Testis (tissue), 3 donors: ENCODE results near the gene FIGNL2. TPM values are rescaled to one million over a fixed set of nuclear protein-coding genes. Genes with fewer than 3 reads are reported as not detected.

Experiments
- DNase-seq: peaks from one replicate; pipeline ENCODE4 v3.0.0-alpha.2; 2019
- H3K27ac ChIP-seq, 2 donors: fragments of 200-600 bp; sonication (generic); one replicate each; pipeline ENCODE4 v1.5.1; 2019
- H3K27me3 ChIP-seq: fragments of 200-600 bp; sonication (generic); one replicate; pipeline ENCODE4 v1.5.1; 2019
- H3K36me3 ChIP-seq: fragments of 200-600 bp; sonication (generic); one replicate; pipeline ENCODE4 v1.5.1; 2017; ENCODE audit warnings: low read depth; ENCODE audit errors: missing control alignments
- H3K4me1 ChIP-seq: fragments of 200-600 bp; sonication (generic); one replicate; pipeline ENCODE4 v1.5.1; 2019
- H3K4me3 ChIP-seq, 2 donors: fragments of 200-600 bp; sonication (generic); one replicate each; pipeline ENCODE4 v1.5.1; 2017 to 2019
- H3K9me3 ChIP-seq: fragments of 200-600 bp; sonication (generic); one replicate; pipeline ENCODE4 v1.5.1; 2017
- CTCF ChIP-seq, 3 experiments: fragments of 450-650 bp in 2 of 3; fragments of 200-600 bp in 1 of 3; sonication (generic) in 1 of 3; IDR thresholded peaks; one replicate each; pipeline ENCODE4 v1.5.1; 2016 to 2019; ENCODE audit warnings: antibody characterized with exemption in 3 of 3, mild to moderate bottlenecking in 2 of 3, moderate library complexity in 1 of 3
- POLR2A ChIP-seq: fragments of 450-650 bp; IDR thresholded peaks from one replicate; pipeline ENCODE4 v1.6.1; 2017; ENCODE audit warnings: antibody characterized with exemption, mild to moderate bottlenecking, moderate library complexity
- WGBS, 2 donors: methylation state at CpG; one replicate each; pipeline ENCODE4 v1.1.5; 2018; 5-methylcytosine and 5-hydroxymethylcytosine counted together
- intact Hi-C: fragments of 100-400 bp; cut with DNase I; formaldehyde crosslinking; loops from one replicate; pipeline ENCODE4 v1.15.1; 2023; ENCODE audit warnings: low total_unique reads
- polyA plus RNA-seq: library from polyadenylated mRNA; stranded (reverse); fragments of 350-450 nt; fragmentation: Illumina TruSeq; extraction: RNeasy Lipid Tissue Mini Kit (QIAGEN cat#74804); gene quantifications from one replicate; pipeline ENCODE4 v1.2.3, GENCODE V29; 2014; ENCODE audit warnings: low read depth, low replicate concordance; ENCODE audit not compliant: insufficient read depth
- total RNA-seq, 2 donors: library from RNA; depleted of rRNA; stranded (reverse); fragments of >200 nt; gene quantifications; one replicate each; pipeline ENCODE4 v1.2.3, GENCODE V29; 2016

The FIGNL2 gene
- total and polyA plus RNA-seq, 3 donors from 2014 or later = 1.1 to 2.1 (median 1.7) TPM

- no peak for DNase-seq
- TF ChIP-seq POLR2A = no peak
- TF ChIP-seq CTCF (IDR thresholded peaks at IDR 0.05) = no peak
- Histone ChIP-seq H3K27me3 (no peaks in the 10 kb centered on the region), H3K4me1 (peaks cover 18% of the 10 kb centered on the region), H3K4me3 (peak overlapping the region; percentile 64 to 85), H3K27ac (peak overlapping the region; percentile 86 to 93), H3K9me3 (no peaks in the 10 kb centered on the region), H3K36me3 (no peaks in the 10 kb centered on the region)
- intact Hi-C loops = no loop called here
- WGBS, 2 donors = 14 to 26% methylated on average over 12 to 80 of the region's 101 CpGs
Measured at GRCh38 chr12:51821440-51822260, 26.9 kb downstream of the FIGNL2 start.

DNA sequence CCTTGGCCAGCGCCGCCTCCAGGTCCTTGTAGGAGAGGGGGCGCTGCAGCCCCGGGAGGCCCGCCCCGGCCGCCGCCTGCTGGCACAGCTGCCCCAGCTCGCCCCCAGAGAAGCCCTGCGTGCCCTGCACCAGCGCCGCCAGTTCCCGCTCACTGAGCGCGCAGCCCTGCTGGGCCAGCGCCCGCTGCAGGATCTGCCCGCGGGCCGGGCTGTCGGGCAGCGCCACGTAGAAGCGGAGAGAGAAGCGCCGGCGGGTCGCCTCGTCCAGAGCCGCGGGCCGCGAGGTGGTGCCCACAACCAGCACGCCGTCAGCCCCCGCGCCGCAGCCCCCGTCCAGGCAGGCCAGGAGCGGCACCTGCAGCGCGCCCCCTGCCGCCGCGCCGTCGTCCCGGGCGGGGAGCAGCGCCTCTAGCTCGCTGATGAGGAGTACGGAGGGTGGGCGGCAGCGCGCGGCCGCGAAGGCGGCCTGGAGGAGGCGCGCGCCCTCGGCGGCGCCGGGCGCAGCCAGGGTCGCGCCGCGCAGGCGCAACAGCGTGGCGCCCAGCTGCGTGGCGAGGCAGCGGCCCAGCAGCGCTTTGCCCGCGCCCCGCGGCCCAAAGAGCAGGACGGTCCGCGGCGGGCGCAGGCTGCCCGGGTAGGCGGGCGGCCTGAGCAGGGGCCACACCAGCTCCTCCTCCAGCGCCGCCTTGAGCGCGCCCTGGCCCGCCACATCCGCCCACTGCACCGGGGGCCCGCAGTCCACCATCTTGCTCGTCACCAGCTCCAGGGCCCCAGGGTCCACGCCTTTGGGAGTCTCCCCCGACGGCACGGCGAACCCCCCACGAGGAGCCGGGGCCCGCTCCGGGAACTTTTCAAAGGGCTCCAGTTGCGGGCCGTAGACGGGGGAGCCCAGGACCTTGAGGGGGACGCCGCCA, 27.7 kb downstream of the FIGNL2 start:
- H3K9me3 ChIP-seq = no peaks in the 10 kb centered on the region
- peak; percentile 82 for DNase-seq
- no peaks in the 10 kb centered on the region for H3K36me3 ChIP-seq
- intact Hi-C loops = no loop called here
- 1% methylated on average over 91 of the region's 113 CpGs; no CpG with 5 or more reads in 1 of the 2 donors for WGBS, 2 donors
- peak overlapping the region; percentile 64 to 85 for H3K4me3 ChIP-seq
- no peaks in the 10 kb centered on the region for H3K27me3 ChIP-seq
- peak overlapping the region; percentile 86 to 93 for H3K27ac ChIP-seq
- H3K4me1 ChIP-seq = peaks cover 18% of the 10 kb centered on the region
- TF ChIP-seq CTCF (IDR thresholded peaks at IDR 0.05) (peak; percentile 1 to 30 (median 28)), POLR2A (no peak)

DNA sequence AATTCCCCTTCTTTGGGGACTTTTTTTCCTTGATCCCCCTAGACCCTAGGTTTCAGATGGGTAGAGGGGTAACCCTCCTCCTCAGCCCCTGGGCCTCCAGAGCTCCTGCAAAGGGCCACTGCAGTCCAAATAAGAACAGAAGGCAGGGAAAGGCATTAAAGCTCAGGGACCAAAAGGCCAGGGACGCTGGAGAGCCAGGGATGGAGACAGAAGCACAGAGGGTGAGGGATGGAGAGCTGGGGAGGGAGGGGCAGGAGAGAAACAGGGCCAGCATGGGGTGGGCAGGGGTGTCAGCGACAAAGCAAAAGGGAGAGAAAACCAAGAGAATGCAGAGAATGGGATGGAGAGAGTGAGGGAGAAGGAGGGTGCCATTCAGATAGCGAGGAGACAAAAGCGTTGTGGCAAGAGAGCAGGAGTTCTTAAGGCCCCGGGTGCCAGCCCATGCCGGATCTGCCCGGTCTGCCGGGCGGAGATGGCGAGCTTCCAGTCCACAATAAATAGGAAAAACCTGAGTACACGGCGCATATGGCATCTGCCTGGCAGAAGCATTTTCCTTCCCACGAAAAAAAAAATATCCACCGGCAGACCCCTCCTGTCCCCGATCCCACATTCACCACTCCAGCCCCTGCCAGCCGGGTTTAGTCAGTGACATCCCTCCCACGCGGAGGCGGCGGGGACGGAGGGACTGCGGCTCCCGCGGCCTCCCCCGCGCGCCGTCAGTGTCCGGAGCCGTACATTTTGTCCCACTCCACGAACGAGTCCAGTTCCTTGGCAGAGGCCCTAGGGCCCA, 28.6 kb downstream of the FIGNL2 start:
- no peaks in the 10 kb centered on the region for H3K9me3 ChIP-seq
- peaks cover 18% of the 10 kb centered on the region for H3K4me1 ChIP-seq
- H3K27ac ChIP-seq = peak overlapping the region; percentile 46 to 86
- H3K4me3 ChIP-seq = peak overlapping the region; percentile 64 to 85
- H3K36me3 ChIP-seq = no peaks in the 10 kb centered on the region
- no peaks in the 10 kb centered on the region for H3K27me3 ChIP-seq
- intact Hi-C loops = no loop called here
- DNase-seq = peak; percentile 72
- WGBS, 2 donors = 10 to 11% methylated on average over 19 to 32 of the region's 32 CpGs
- TF ChIP-seq CTCF (IDR thresholded peaks at IDR 0.05) = no peak
- no peak for TF ChIP-seq POLR2A

DNA sequence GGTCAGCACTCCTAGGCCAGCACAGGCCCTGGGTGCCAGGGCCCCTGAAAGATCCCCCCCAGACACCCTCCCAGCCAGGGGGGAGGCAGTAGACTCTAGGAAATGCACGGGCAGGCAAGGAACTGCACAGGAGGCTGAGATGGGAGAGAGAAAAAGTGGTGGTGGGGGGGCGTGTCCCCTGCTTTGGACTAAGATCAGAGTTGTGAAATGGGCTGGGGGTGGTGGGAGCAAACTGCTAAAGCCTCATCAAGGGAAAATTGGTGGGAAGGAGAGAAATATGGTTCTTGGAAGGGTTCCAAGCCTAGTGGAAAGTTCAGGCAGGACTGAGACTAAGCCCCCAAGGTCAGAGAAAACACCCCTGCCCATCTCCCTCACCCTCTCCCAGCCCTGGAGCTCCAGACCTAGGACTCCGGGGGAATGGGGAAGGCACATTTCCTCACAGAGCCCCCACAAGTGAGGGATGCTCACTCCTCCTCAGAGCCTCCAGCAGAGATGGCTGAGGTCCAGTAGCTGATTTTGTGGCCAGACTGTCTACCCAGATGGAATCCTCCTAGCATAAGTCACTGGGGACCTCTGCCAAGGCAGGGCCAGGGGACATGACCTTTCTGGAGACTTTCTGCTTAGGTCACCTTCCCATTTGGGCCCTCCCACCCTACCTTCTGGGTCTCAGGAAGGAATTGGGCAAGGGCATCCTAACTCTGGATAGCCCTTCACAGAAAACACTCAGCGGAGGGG, 29.8 kb downstream of the FIGNL2 start:
- H3K27me3 ChIP-seq = no peaks in the 10 kb centered on the region
- intact Hi-C loops = no loop called here
- no peak for TF ChIP-seq CTCF (IDR thresholded peaks at IDR 0.05)
- TF ChIP-seq POLR2A = no peak
- H3K27ac ChIP-seq = no peak overlapping the region
- no peak overlapping the region for H3K4me3 ChIP-seq
- peaks cover 18% of the 10 kb centered on the region for H3K4me1 ChIP-seq
- 50 to 69% methylated on average over 2 to 4 of the region's 4 CpGs for WGBS, 2 donors
- H3K9me3 ChIP-seq = no peaks in the 10 kb centered on the region
- H3K36me3 ChIP-seq = no peaks in the 10 kb centered on the region
- DNase-seq = peak; percentile 33
